Neural cell (in vitro differentiated cells): ENCODE data around the gene GPR158.

Experiments
- EP300 ChIP-seq: fragments of 450-650 bp; conservative IDR thresholded peaks from 2 replicates; pipeline ENCODE4 v1.6.1; 2014; ENCODE audit warnings: antibody characterized with exemption, mild to moderate bottlenecking, moderate library complexity; ENCODE audit not compliant: poor library complexity, severe bottlenecking
- EZH2 ChIP-seq: fragments of 200-600, 300-800 bp; shearing (Covaris generic), sonication (generic); IDR thresholded peaks from 2 replicates; pipeline ENCODE4 v1.6.1; 2014; ENCODE audit warnings: antibody characterized with exemption, low read length, borderline replicate concordance, mild to moderate bottlenecking; ENCODE audit not compliant: insufficient read depth, poor library complexity, severe bottlenecking
- POLR2AphosphoS5 ChIP-seq: IDR thresholded peaks from 2 replicates; pipeline ENCODE4 v1.6.1; 2012
- SMC3 ChIP-seq: fragments of 450-650 bp; conservative IDR thresholded peaks from 2 replicates; pipeline ENCODE4 v1.6.1; 2014; ENCODE audit warnings: antibody characterized with exemption, mild to moderate bottlenecking, moderate library complexity; ENCODE audit not compliant: poor library complexity
- TAF1 ChIP-seq: IDR thresholded peaks from 2 replicates; pipeline ENCODE4 v1.6.1; 2012; ENCODE audit warnings: low read depth
- TF ChIP-seq, protein P1 (sequence below): fragments of 450-650 bp; IDR thresholded peaks from 2 replicates; pipeline ENCODE4 v1.5.1; 2014; ENCODE audit warnings: antibody characterized with exemption, mild to moderate bottlenecking, moderate library complexity; ENCODE audit not compliant: poor library complexity, severe bottlenecking
- TF ChIP-seq, protein P2 (sequence below): IDR thresholded peaks from 2 replicates; pipeline ENCODE4 v1.6.1; 2012; ENCODE audit warnings: borderline replicate concordance

DNA sequence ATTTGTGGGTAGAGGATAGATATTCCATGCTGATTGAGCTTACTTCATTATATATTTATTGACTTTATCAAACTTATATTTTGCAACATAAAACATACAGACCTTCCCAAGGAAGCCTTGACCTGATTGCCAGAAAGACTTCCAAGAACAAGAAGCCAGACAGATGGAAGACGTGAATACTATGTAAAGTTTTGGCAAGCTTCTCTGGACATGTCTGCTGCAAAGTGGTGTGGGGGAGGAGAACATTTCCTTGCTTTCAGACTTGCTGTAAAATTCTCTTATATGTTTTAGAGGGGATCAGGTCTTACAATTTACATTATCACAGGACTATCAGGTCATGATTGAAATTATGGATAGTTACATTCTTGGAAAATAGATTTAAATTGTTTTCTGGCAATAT is 23.4 kb downstream of the GPR158 start:
- TF ChIP-seq EP300 (no peak), EZH2 (no peak), SMC3 (no peak), POLR2AphosphoS5 (no peak), TAF1 (no peak)
- TF ChIP-seq, protein P1, sequence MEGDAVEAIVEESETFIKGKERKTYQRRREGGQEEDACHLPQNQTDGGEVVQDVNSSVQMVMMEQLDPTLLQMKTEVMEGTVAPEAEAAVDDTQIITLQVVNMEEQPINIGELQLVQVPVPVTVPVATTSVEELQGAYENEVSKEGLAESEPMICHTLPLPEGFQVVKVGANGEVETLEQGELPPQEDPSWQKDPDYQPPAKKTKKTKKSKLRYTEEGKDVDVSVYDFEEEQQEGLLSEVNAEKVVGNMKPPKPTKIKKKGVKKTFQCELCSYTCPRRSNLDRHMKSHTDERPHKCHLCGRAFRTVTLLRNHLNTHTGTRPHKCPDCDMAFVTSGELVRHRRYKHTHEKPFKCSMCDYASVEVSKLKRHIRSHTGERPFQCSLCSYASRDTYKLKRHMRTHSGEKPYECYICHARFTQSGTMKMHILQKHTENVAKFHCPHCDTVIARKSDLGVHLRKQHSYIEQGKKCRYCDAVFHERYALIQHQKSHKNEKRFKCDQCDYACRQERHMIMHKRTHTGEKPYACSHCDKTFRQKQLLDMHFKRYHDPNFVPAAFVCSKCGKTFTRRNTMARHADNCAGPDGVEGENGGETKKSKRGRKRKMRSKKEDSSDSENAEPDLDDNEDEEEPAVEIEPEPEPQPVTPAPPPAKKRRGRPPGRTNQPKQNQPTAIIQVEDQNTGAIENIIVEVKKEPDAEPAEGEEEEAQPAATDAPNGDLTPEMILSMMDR = no peak
- TF ChIP-seq, protein P2, sequence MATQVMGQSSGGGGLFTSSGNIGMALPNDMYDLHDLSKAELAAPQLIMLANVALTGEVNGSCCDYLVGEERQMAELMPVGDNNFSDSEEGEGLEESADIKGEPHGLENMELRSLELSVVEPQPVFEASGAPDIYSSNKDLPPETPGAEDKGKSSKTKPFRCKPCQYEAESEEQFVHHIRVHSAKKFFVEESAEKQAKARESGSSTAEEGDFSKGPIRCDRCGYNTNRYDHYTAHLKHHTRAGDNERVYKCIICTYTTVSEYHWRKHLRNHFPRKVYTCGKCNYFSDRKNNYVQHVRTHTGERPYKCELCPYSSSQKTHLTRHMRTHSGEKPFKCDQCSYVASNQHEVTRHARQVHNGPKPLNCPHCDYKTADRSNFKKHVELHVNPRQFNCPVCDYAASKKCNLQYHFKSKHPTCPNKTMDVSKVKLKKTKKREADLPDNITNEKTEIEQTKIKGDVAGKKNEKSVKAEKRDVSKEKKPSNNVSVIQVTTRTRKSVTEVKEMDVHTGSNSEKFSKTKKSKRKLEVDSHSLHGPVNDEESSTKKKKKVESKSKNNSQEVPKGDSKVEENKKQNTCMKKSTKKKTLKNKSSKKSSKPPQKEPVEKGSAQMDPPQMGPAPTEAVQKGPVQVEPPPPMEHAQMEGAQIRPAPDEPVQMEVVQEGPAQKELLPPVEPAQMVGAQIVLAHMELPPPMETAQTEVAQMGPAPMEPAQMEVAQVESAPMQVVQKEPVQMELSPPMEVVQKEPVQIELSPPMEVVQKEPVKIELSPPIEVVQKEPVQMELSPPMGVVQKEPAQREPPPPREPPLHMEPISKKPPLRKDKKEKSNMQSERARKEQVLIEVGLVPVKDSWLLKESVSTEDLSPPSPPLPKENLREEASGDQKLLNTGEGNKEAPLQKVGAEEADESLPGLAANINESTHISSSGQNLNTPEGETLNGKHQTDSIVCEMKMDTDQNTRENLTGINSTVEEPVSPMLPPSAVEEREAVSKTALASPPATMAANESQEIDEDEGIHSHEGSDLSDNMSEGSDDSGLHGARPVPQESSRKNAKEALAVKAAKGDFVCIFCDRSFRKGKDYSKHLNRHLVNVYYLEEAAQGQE = no peak
